Right lobe of liver (tissue), 6 donors: ENCODE results near the gene LLGL2. TPM values are rescaled to one million over a fixed set of nuclear protein-coding genes. Genes with fewer than 3 reads are reported as not detected.

Experiments used
- ATAC-seq, 4 donors: fragments of 200-7000 bp; cut with Tn5 transposase; one replicate each; pipeline ENCODE4 v1.9.1; 2020; ENCODE audit warnings: mild to moderate bottlenecking in 4 of 4, moderate library complexity in 4 of 4
- DNase-seq, 3 donors: peaks; one replicate each; pipeline ENCODE4 v3.0.0-alpha.2; 2020
- H3K27ac ChIP-seq, 3 donors: fragments of 200-600 bp; one replicate each; pipeline ENCODE4 v1.8.0; 2022
- H3K27me3 ChIP-seq, 2 donors: fragments of 200-600 bp; one replicate each; pipeline ENCODE4 v1.8.0; 2022
- H3K36me3 ChIP-seq, 4 donors: fragments of 200-600 bp; sonication (generic) in 1 of 4; one replicate each; pipeline versions ENCODE4 v1.5.1 to v1.8.0; 2017 to 2022; ENCODE audit warnings: control low read depth in 1 of 4
- H3K4me1 ChIP-seq, 4 donors: fragments of 200-600 bp; sonication (generic) in 1 of 4; one replicate each; pipeline versions ENCODE4 v1.5.1 to v1.8.0; 2017 to 2022; ENCODE audit warnings: control low read depth in 1 of 4
- H3K4me3 ChIP-seq, 3 donors: fragments of 200-600 bp; one replicate each; pipeline ENCODE4 v1.8.0; 2022
- H3K9me3 ChIP-seq, 4 donors: fragments of 200-600 bp; sonication (generic) in 1 of 4; one replicate each; pipeline versions ENCODE4 v1.5.1 to v1.8.0; 2017 to 2022; ENCODE audit warnings: control low read depth in 1 of 4
- POLR2A ChIP-seq: fragments of 450-650 bp; IDR thresholded peaks from one replicate; pipeline ENCODE4 v1.6.1; 2017; ENCODE audit warnings: antibody characterized with exemption, mild to moderate bottlenecking
- WGBS: methylation state at CpG from one replicate; pipeline ENCODE4 v1.1.6; 2018; ENCODE audit warnings: low coverage, low lambda C conversion rate; ENCODE audit not compliant: insufficient coverage; ENCODE audit errors: missing lambda C conversion rate; 5-methylcytosine and 5-hydroxymethylcytosine counted together
- intact Hi-C, 2 donors: fragments of 100-400 bp; cut with DNase I; formaldehyde crosslinking; loops; one replicate each; pipeline versions ENCODE4 v1.11.2 to v1.14.1; 2022
- total RNA-seq, 6 experiments: library from RNA; depleted of rRNA in 2 of 6; stranded (reverse); fragments of >200 nt in 2 of 6; fragmentation: NEBNext Ultra II Directional in 3 of 6; extraction: Animal tissue kit (Norgen Biotek cat#: 25700) in 3 of 6; gene quantifications; one replicate each; pipeline versions ENCODE4 v1.1.0 to v1.2.4, GENCODE V29; 2016 to 2023
- TF ChIP-seq, protein P1 (sequence below), 4 donors: fragments of 200-600 bp in 3 of 4; fragments of 450-650 bp in 1 of 4; IDR thresholded peaks; one replicate each; pipeline versions ENCODE4 v1.5.1 to v1.8.0; 2016 to 2022; ENCODE audit warnings: antibody characterized with exemption in 4 of 4, mild to moderate bottlenecking in 2 of 4
- donor health status: DM: no; HTN: yes; CAD: no.
- donor health status: DM: no; HTN: no; CAD: no.
- donor health status: DM: no; HTN: no; CAD: no.
- donor health status: DM: no; HTN: yes; CAD: no.
- donor health status: DM: no; HTN: yes; CAD: no.

Gene LLGL2
- total RNA-seq, 6 experiments from 2014 or later, result 32.8 to 71.4 (median 44.6) TPM

DNA sequence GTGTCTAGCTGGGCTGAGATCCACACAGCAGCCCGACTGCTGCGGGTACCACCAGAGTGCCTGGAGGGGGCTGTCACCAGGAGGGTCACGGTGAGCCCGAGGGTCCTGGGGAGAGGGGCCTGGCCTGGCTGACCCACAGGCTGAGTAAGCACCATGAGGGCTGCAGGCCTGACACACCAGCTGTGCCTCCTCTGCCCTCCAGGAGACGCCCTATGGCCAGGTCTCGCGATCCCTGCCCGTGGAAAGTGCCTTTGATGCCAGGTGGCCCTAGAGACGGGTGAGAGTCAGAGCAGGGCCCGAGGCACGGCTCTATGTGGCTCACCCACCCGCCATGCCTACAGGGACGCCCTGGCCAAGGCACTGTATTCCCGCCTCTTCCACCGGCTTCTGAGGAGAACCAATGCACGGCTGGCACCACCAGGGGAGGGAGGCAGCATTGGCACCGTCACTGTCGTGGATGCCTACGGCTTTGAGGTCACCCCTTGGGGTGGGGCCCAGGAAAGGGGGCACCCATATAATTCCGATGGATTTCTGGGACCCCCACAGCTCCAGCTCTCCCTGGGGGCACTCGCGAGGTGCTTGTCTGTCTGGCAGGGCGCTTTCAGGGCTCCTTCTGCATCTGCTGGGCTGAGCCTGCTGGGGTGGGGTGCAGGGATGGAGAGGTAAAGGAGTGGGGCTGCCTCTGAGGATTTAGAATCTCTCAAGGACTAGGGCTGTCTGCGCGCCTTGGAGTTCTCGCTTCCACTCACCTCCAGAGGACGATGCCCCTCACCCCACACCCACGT is 69.2 kb downstream of the LLGL2 start:
- WGBS, result 90% methylated on average over 7 of the region's 28 CpGs

DNA sequence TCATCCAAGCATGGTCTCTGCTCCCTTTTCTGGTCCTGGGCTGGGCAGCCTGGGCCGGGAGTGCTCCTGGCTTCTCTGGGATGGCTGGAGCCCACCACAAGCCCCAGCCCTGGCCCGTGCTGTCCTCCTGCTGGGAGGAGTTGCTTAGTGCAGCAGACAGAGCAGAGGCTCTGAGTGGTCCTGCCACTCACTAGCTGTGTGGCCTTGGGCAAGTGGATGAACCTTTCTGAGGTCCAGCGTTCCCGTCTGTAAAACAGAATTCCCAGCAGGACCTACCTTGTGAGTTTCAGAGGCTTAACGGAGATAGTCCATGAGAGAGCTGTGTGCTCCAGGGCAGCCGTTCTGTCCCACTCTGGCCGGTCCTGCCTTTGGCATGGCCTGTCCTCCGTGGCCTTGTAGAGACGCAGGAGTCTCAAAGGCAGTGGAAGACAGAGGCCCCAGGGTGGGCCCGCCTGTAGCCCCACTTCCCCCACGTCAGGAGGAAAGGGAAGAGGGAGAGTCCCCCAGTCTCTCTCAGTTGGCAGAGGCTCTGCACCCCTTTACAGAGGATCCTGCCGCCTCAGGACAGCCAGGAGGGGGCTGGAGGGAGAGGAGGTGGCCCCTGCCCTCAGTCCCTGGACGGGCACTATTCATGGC is 69.9 kb downstream of the LLGL2 start:
- Histone ChIP-seq H3K9me3 (no peaks in the 10 kb centered on the region), H3K27me3 (no peaks in the 10 kb centered on the region), H3K27ac (no peak overlapping the region), H3K36me3 (no peaks in the 10 kb centered on the region), H3K4me3 (no peak overlapping the region), H3K4me1 (no peaks in the 10 kb centered on the region)
- intact Hi-C loops, result no loop called here
- no peak for DNase-seq
- no peak for ATAC-seq
- WGBS, result no CpG with 5 or more reads among the region's 13 CpGs
- no peak for TF ChIP-seq POLR2A
- TF ChIP-seq, protein P1, sequence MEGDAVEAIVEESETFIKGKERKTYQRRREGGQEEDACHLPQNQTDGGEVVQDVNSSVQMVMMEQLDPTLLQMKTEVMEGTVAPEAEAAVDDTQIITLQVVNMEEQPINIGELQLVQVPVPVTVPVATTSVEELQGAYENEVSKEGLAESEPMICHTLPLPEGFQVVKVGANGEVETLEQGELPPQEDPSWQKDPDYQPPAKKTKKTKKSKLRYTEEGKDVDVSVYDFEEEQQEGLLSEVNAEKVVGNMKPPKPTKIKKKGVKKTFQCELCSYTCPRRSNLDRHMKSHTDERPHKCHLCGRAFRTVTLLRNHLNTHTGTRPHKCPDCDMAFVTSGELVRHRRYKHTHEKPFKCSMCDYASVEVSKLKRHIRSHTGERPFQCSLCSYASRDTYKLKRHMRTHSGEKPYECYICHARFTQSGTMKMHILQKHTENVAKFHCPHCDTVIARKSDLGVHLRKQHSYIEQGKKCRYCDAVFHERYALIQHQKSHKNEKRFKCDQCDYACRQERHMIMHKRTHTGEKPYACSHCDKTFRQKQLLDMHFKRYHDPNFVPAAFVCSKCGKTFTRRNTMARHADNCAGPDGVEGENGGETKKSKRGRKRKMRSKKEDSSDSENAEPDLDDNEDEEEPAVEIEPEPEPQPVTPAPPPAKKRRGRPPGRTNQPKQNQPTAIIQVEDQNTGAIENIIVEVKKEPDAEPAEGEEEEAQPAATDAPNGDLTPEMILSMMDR (IDR thresholded peaks at IDR 0.05), result no peak

More for the DNA sequence above, 69.2 kb downstream of the LLGL2 start:
- DNase-seq (peak in 1 of 3 donors; percentile 45), ATAC-seq (no peak)
- Histone ChIP-seq H3K4me1 (peaks cover 0 to 3% (median 0%) of the 10 kb centered on the region in 4 donors), H3K27ac (no peak overlapping the region), H3K36me3 (no peaks in the 10 kb centered on the region), H3K4me3 (no peak overlapping the region), H3K9me3 (no peaks in the 10 kb centered on the region), H3K27me3 (no peaks in the 10 kb centered on the region)
- no peak for TF ChIP-seq POLR2A
- TF ChIP-seq, protein P1 (IDR thresholded peaks at IDR 0.05), result no peak
- intact Hi-C loops, result no loop called here

DNA sequence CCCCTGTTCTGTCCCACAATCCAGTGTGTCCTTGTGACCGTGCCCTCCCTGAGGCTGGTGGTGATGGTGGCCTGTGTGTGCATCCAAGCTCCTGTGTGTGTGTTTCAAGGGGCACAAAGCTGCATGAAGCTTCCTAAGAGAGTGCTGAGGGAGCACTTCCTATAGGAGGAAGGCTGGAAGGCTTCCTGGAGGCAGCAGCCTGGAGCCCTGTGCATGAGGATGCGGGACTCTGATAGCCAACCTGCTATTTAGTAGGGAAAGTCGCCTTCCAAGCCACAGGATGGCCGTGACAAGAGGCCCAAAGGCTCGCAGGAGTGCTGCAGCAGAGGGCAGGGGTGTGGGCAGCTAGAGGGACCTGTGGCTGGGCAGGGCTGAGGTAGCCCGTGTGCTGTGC is 70.4 kb downstream of the LLGL2 start:
- no peak for TF ChIP-seq POLR2A
- TF ChIP-seq, protein P1 (IDR thresholded peaks at IDR 0.05), result no peak
- H3K27me3 ChIP-seq, result no peaks in the 10 kb centered on the region
- no peak overlapping the region for H3K27ac ChIP-seq
- H3K4me1 ChIP-seq, result no peaks in the 10 kb centered on the region
- H3K9me3 ChIP-seq, result no peaks in the 10 kb centered on the region
- 75% methylated on average over 5 of the region's 6 CpGs for WGBS
- intact Hi-C loops, result no loop called here
- no peak for DNase-seq
- H3K4me3 ChIP-seq, result no peak overlapping the region
- ATAC-seq, result no peak
- no peaks in the 10 kb centered on the region for H3K36me3 ChIP-seq

DNA sequence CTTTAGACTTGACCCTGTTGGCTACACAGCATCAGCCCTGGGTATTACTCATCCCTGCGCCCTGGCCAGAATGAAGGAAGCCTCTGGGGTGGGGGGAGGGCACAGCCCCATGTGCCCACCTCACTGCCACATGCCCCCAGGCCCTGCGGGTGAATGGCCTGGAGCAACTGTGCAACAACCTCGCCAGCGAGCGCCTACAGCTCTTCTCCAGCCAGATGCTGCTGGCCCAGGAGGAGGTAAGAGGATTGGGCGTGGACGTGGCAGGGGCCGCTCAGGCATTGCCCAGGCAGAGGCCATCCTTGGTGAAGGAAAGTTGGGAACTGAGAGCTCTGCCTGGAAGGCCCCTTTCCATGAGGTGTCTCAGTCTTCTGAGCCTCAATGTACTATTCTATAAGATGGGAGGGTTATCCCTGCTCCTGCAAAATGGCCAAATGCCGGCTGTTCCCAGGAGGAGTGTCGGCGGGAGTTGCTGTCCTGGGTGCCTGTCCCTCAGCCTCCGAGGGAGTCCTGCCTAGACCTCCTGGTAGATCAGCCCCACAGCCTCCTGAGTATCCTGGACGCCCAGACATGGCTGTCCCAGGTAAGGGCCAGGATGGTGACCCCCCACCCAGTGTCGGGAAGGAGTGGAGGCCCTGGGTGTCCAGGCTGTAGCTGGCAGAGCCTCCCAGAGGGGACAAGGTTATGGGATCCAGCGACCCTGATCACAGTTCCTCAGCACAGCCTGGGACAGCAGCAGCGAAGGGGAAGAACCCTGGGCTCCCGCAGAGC is 71.0 kb downstream of the LLGL2 start:
- ATAC-seq, result peak in 1 of 4 donors; percentile 3
- H3K36me3 ChIP-seq, result no peaks in the 10 kb centered on the region
- H3K4me3 ChIP-seq, result no peak overlapping the region
- intact Hi-C loops, result no loop called here
- TF ChIP-seq POLR2A, result no peak
- TF ChIP-seq, protein P1 (IDR thresholded peaks at IDR 0.05), result no peak
- no peaks in the 10 kb centered on the region for H3K27me3 ChIP-seq
- H3K27ac ChIP-seq, result no peak overlapping the region
- no peaks in the 10 kb centered on the region for H3K9me3 ChIP-seq
- no peaks in the 10 kb centered on the region for H3K4me1 ChIP-seq
- no CpG with 5 or more reads among the region's 17 CpGs for WGBS
- no peak for DNase-seq
